GM18505 (cell line): ENCODE data around the gene SH3PXD2A.
A peak's percentile ranks its signal among the peaks of the same experiment; 100 is the strongest.

Source experiments
- ATAC-seq: cut with Tn5 transposase; IDR thresholded peaks from one replicate; pipeline ENCODE4 v1.9.1; 2021; ENCODE audit not compliant: unreplicated experiment
- POLR2A ChIP-seq: IDR thresholded peaks from 4 replicates; pipeline ENCODE4 v1.6.1; 2011; ENCODE audit warnings: borderline replicate concordance; ENCODE audit not compliant: insufficient read depth, insufficient read length; ENCODE audit errors: extremely low read depth

SH3PXD2A gene

GRCh38 chr10:103701380-103702222 lies 153.8 kb downstream of the SH3PXD2A start:
- no peak for TF ChIP-seq POLR2A
- no peak for ATAC-seq

- ATAC-seq = no peak
Measured at GRCh38 chr10:103700436-103700715, 155.0 kb downstream of the SH3PXD2A start.

GRCh38 chr10:103699611-103700435 lies 155.6 kb downstream of the SH3PXD2A start:
- ATAC-seq = no peak
- no peak for TF ChIP-seq POLR2A

More at GRCh38 chr10:103700436-103700715, 155.0 kb downstream of the SH3PXD2A start:
- no peak for TF ChIP-seq POLR2A

DNA sequence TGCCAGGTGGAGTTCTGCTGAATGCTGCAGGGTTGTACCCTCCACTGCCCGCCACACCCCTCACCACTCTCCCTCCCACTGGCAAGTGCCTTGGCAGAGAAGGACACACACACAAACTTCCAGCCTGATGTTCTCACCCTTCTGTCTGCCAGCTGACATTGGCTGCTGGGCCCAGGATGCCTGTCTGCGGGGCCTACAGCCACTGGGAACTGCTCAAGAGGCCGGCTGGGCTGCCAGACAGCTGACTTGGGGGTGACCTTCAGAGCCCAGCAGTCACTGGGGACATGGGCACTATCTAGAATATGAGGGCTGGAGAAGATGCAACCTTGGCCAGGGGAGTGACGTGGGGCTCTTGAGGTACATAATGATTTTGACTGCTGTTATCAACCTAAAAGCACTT lies 157.1 kb downstream of the SH3PXD2A start:
- ATAC-seq = no peak

GRCh38 chr10:103697787-103698186 lies 157.6 kb downstream of the SH3PXD2A start:
- TF ChIP-seq POLR2A = no peak
- no peak for ATAC-seq

More for the DNA sequence above, 157.1 kb downstream of the SH3PXD2A start:
- TF ChIP-seq POLR2A = no peak

DNA sequence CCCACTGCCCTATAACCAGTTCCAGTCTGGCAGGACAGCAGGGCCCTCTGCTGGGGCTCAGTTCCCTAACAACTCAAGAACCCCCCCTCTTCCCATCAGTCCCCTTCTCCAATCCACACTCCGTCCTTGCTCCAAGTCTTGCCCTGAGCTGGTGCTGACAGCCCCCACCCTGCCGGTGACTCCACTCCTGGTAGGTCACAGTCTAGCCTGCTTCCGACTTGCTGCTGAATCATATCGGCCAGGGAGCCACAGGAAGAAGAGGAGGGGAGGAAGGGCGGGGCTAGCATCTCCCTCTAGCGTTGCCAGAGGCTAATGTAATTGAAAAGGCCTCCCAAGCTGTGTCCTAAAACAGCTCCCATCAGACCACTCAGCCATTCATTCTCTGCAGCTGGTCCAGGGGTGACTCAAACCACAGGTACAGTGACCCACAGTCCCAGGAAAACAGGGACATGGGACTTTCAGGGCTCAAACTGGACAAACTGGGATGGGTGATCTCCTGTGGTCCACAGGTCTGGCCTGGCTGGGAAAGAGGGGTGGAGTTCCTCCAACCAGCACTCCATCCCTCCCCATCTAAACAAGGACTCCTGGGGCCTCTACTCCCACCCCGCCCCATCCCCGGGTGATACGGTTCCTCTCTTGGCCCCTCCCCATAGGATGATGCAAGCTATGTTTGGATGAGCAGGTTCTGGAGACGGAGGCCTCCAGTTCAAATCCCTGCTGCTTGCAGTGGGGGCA lies 158.8 kb downstream of the SH3PXD2A start:
- peak; percentile 48 for TF ChIP-seq POLR2A
- no peak for ATAC-seq

DNA sequence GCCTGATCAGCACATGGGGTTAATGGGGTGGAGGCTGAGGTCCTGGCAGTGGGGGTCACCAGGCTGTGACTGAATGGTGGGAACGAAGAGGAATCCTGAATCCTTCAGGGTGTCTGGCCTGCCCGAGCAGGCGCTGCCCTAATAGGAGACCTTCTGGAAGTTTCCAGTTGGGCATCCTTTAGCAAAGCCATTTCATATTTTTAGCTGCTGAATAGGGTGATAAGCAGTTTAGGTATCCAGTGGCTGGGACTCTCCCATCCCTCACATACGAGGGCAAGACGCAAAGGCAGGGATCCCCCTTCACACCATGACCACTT lies 159.3 kb downstream of the SH3PXD2A start:
- ATAC-seq = no peak
- no peak for TF ChIP-seq POLR2A

- TF ChIP-seq POLR2A = no peak
- ATAC-seq = no peak
Measured at GRCh38 chr10:103695584-103696005, 159.8 kb downstream of the SH3PXD2A start.

GRCh38 chr10:103693812-103694205 lies 161.6 kb downstream of the SH3PXD2A start:
- TF ChIP-seq POLR2A = no peak
- no peak for ATAC-seq

GRCh38 chr10:103692952-103693811 lies 162.2 kb downstream of the SH3PXD2A start:
- TF ChIP-seq POLR2A = peak; percentile 58
- peak; percentile 27 for ATAC-seq

- TF ChIP-seq POLR2A = peak; percentile 42
- peak; percentile 38 for ATAC-seq
Measured at GRCh38 chr10:103692436-103692951, 162.9 kb downstream of the SH3PXD2A start.

GRCh38 chr10:103691723-103692435 lies 163.5 kb downstream of the SH3PXD2A start:
- peak; percentile 32 for TF ChIP-seq POLR2A
- peak; percentile 25 for ATAC-seq

DNA sequence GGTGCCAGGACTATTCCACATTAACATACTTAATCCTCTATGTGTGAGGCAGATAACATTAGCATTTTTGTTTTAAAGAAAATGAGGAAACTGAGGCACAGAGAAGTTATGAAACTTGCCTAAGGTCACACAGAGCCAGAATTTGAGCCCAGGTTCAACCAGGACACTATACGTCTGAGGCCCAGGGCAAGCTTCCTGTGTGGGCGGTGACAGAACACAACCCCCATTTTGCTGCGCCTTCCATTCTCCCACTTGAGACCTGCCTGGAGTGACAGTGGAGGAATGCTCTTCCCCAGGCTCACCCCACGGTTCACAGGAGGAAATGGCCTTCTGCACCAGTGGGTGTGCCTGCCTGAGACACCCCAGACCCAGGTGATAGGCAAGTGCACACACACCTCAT lies 164.1 kb downstream of the SH3PXD2A start:
- TF ChIP-seq POLR2A = no peak
- no peak for ATAC-seq

GRCh38 chr10:103690281-103690680 lies 165.1 kb downstream of the SH3PXD2A start:
- ATAC-seq = no peak
- TF ChIP-seq POLR2A = no peak
